Stimulated activated CD8-positive, alpha-beta memory T cell treated with anti-CD3 and anti-CD28 coated beads, Interleukin-2, amount 100 ng/mL, for 1 hour (primary cell): ENCODE measurements around the gene FAAH2.
A peak's percentile ranks its signal among the peaks of the same experiment; 100 is the strongest.
"Not testable (repeated sequence)": the region's sequence is repeated elsewhere in the genome, so short reads cannot be mapped to it uniquely, and the experiment has no call there.

Experiments used
- DNase-seq, 2 donors: peaks; one replicate each; pipeline ENCODE4 v3.0.0-alpha.2; 2020; ENCODE audit warnings: low read depth in 2 of 2

Gene FAAH2, protein sequence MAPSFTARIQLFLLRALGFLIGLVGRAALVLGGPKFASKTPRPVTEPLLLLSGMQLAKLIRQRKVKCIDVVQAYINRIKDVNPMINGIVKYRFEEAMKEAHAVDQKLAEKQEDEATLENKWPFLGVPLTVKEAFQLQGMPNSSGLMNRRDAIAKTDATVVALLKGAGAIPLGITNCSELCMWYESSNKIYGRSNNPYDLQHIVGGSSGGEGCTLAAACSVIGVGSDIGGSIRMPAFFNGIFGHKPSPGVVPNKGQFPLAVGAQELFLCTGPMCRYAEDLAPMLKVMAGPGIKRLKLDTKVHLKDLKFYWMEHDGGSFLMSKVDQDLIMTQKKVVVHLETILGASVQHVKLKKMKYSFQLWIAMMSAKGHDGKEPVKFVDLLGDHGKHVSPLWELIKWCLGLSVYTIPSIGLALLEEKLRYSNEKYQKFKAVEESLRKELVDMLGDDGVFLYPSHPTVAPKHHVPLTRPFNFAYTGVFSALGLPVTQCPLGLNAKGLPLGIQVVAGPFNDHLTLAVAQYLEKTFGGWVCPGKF

DNA sequence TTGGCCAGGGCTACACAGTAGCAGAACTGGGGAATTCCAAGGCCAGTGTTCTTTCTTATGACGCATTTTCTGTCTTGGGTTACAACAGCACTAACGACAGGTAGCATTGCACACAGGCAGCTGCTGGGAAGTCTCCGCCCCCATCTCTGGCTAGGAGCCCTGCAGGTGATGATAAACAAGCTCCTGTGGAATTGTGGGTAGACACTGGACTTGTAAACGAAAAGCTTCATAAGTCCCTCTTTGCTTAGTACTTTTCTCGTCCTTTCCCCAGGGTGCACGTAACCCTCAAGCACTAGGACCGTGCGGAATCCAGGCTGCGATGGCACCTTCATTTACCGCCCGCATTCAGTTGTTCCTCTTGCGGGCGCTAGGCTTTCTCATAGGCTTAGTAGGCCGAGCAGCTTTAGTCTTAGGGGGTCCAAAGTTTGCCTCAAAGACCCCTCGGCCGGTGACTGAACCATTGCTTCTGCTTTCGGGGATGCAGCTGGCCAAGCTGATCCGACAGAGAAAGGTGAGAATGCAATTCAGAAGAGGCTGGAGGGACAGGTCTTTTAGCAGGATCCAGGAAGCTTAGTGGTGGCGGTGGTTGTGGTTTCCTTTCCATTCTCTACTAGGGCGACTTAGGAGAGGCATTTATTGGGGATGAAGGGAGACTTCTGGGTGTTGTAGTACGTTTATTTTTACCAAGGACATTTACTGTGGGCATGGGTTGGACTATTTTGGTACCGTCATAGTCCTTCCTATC, at the start of gene FAAH2:
FAAH2 (plus strand) TSS at position 200 of the 745 bp plus-strand sequence; CDS start at position 320, 120 bp downstream.
- DNase-seq = peak in 1 of 2 donors; percentile 15

DNA sequence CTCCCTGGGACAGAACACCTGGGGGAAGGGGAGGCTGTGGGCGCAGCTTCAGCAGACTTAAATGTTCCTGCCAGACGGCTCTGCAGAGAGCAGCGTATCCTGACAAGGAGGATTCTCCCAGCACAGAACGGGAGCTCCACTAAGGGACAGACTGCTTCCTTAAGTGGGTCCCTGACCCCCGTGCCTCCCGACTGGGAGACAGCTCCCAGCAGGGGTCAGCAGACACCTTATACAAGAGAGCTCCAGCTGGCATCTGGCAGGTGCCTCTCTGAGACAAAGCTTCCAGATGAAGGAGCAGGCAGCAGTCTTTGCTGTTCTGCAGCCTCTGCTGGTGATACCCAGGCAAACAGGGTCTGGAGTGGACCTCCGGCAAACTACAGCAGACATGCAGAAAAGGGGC, 44.5 kb upstream of the FAAH2 start:
- no peak for DNase-seq

DNA sequence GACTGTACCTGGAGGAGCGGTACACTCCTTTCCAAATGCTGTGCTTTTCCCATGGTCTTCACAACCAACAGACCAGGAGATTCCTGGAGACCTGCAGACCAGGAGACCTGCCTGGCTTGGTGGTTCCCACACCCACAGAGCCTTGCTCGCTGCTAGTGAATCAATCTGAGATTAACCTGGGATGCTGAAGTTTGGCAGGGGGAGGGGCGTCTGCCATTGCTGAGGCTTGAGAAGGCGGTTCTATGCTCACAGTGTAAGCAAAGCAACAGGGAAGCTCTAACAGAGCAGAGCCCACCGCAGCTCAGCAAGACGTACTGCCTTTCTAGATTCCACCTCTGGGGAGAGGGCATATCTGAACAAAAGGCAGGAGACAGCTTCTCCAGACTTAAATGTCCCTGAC, 34.5 kb upstream of the FAAH2 start:
- no peak for DNase-seq

DNA sequence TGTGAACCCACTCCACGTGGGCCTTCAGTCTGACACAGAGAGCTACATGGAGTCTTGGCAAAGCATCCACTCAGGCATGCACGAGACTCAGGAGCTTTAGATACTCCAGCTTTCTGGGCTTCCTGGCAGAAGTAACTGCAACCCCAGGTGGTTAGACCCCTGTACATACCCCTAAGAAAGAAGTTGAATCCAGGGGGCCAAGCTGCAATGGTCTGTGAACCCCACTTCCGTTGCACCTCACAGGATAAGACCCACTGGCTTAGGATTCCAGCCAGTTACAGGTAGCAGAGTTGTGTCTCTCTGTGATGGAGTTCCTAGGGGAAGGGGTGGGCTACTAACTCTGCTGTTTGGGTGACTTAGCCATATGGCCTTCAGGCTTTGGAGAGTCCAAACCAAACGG, 21.4 kb upstream of the FAAH2 start:
- DNase-seq = no peak

DNA sequence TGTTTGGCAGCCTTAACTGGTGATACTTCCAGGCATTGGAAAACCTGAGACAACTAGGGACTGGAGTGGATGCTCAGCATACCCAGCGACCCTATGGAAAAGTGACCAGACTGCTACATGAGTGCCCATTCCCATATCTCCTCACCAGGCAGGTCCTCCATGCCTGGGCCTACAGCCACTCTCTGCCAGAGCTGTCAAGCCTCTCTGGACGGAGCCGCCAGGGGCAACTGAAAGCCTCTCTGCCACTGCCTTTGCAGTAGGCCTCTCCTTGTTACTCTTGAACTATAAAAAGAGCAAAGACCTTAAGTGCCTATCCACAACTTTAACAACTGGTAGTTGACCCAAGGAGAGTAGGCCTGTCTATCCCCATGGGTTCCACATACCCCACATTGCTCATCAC, 20.2 kb upstream of the FAAH2 start:
- DNase-seq = no peak

DNA sequence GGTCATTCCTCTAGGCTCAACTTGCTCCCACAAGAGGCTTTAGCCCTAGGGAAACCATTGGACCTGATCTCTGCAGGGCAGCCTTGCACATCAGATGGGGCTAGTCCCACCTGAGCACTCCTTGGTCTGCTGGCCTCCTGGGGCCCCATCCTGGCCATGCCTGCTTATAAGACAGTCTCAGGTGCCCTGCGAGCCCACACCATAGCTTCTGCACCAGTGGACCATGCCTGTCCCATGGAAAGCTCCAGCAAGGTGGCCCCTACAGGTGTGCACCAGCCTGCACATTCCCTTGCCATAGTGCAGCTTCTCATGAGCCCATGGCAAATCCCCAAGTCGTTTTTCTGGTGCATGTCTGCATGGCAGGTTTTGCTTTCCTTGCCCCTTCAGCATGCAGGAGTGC, 19.6 kb upstream of the FAAH2 start:
- DNase-seq = no peak

DNA sequence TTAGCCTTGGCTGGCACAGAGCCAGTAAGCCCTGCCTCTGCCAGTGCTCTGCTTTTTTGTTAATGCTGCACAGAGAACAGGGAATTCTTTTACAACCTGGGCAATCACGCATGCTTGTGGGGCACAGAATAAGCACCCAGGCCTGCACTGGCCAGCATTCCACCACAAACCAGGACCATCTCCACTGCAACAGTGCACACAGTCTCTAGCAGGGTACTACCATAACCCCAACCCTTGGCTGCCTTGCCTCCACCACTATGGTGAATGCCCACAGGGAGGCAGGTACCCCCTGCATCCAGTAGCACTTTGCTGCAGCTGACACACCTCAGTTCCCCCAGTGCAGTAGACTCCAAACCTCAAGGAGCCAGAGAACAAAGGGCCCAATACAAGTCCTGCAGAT, 19.2 kb upstream of the FAAH2 start:
- no peak for DNase-seq

DNA sequence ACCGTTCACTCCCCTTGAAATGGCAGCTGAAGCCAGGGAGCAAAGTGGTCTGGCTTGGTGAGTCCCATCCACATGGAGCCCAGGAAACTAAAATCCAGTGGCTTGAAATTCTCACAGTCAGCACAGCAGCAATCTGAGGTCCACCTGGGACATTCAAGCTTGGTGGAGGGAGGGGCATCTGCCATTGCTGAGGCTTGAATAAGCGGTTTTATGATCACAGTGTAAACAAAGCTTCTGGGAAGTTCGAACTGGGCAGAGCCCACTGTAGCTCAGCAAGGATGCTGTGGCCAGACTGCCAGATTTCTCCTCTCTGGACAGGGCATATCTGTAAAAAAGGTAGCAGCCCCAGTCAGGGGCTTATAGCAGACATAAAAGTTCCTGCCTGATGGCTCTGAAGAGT, 15.5 kb upstream of the FAAH2 start:
- no peak for DNase-seq

DNA sequence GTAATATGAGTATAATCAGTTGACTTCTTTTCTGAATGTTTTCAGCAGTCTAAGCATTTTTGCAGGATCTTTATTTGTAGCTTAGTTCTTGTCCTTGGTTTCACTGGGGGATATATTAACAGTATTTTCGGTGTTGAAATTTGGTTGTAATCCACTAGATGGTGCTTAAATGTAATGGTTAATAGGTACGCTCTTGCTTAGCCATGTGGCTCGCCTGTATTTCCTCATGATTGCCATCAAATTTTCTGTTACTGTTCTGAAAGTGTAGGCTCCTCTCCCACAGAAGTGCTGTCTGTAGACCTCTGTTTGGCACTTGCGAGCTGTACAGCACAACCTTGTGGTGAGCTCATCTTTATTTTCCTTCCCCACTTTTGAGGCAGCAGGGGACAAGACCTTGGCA, 3.9 kb upstream of the FAAH2 start:
- no peak for DNase-seq

DNA sequence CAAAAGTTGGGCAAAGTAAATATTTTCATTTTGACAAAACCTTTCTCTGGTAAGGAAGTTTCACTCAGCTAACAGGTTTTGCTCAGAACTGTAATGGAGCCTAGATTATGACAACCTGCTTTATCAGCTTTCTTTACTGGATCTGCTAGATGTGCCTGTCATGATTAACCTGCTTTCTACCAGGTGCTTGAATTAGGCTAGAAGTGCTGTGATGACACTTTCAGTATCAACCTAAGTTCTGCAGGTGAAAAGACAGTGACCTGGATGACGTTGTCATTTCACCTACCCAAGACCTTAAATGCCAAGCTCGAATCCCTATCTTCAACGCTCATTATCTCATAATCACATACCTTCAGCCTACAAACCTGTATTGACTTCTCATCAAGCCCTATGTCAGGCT, 1.5 kb upstream of the FAAH2 start:
- DNase-seq = no peak

DNA sequence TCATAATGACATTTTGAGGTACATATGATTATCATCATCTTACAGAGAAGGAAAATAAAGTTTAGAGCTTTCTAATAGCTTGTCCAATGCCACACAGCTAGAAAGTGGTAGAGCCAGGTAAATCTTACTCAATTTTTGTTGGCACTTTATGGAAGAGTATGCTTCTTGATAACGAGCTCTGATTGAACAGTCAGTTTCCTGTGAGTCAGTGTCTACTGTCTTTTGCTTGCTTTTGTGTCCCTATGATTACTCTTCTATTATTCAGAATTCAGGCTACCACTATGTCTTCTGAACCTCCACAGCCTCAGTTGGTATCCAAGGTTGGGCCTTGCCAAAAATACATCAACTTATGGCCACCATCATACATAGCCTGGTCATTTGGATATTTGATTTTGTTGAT, 2.6 kb downstream of the FAAH2 start:
- DNase-seq = no peak

DNA sequence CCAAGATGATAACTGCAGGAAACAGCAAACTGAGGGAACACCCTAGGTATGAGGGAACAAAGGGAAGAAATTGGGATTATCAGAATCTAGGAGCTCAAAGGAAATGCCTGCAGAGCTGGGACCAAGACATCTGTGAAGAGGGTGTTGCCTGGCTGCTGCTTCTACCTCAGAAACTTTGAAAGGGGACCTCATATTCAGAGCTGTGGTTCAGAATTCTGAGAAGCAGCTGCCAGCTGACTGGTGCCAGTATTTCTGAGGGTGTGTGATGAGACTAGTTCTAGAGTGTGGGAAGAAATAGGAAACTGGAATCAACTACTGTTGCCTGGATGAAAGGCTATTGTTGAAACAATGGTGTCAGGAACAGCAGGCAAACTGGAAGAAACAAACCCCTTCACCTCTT, 8.5 kb downstream of the FAAH2 start:
- no peak for DNase-seq

DNA sequence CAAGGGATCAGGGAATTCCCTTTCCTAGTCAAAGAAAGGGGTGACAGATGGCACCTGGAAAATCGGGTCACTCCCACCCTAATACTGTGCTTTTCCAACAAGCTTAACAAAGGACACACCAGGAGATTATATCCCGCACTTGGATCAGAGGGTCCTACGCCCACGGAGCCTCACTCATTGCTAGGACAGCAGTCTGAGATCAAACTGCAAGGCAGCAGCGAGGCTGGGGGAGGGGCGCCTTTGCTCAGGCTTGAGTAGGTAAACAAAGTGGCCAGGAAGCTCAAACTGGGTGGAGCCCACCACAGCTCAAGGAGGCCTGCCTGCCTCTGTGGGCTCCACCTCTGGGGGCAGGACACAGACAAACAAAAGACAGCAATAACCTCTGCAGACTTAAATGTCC, 9.2 kb downstream of the FAAH2 start:
- not testable (repeated sequence) for DNase-seq

DNA sequence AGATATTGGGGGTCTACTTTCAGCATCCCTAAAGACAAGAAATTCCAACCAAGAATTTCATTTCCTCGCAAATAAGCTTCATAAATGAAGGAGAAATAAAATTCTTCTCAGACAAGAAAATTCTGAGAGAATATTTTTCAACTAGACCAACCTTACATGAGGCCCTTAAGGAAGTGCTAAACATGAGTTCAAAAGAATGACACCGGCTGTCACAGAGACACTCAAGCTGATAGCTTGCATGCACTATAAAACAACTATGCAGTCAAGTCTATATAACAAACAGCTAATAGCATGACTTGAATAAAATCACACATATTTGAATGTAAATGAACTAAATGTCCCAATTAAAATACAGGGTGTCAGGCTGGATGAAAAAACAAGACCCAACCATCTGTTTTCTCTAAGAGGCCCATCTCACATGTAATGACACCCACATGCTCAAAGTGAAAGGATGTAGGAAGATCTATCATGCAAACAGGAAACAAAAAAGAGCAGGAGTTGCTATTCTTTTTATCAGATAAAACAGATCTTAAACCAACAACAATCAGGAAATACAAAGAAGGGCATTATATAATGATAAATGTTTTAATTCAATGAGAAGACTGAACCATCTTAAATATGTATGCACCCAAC, 27.2 kb downstream of the FAAH2 start:
- DNase-seq = no peak

DNA sequence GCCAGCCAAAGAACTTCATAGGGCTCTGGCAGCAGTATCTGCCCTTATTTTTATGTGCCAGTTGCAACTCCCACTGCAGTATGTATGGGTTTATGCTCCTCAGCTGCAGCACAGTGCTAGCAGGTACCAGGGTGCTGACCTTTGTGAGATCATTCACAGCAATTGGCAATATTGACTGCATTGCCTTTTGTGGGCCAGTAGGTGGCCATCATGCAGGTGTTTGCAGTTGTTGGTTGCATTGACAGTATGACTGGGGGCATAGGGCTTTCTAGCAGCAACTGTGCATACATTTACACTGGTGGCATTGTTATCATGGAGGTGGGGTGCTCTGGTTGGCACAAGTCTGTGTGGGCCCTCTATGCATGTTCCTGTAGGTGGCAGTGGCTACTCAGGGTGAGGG, 42.5 kb downstream of the FAAH2 start:
- DNase-seq = no peak

DNA sequence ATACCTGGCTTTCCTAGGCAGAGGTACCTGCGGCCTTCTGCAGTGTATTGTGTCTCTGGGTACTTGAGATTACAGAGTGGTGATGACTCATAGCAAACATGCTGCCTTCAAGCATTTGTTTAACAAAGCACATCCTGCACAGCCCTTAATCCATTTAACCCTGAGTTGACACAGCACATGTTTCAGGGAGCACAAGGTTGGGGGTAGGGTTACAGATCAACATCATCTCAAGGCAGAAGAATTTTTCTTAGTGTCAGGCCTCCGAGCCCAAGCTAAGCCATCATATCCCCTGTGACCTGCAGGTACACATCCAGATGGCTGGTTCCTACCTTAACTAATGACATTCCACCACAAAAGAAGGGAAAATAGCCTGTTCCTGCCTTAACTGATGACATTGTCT, 49.3 kb downstream of the FAAH2 start:
- not testable (repeated sequence) for DNase-seq

DNA sequence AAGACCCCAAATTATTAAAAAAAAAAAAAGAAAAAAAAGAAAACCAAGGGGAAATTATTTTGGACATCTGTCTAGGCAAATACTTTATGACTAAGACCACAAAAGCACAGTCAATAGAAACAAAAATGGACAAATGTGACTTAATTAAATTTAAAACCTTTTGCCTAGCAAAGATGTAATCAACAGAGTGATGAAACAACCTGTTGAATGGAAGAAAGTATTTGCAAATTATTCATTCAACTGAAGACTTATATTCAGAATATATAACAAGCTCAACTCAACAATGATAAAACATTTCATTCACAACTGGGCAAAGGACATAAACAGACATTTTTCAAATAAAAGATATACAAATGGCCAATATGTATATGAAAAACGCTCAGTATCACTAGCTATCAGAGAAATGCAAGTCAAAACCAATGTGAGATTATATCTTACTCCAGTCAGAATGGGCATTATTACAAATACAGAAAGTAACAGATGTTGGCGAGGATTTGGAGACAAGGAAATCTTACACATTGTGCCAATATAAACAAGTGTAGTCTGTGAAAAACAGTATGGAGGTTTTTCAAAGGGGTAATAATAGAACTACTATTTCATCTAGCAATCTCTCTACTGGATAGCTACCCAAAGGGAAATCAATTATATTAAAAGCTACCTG, 67.1 kb downstream of the FAAH2 start:
- no peak for DNase-seq

DNA sequence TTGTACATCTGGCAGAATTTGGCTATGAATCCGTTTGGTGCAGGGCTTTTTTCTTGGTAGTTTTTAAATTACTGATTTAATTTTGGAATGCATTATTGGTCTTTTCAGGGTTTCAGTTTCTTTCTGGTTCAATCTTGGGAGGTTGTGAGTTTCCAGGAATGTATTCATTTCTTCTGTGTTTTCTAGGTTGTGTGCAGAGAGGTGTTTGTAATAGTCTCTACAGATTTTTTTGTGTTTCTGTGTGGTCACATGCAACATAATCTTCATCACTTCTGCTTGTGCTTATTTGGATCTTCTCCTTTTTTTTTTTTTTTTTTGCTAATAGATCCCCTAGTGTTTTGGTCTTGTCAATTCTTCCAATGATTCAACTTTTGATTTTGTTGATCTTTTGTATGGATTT, 77.6 kb downstream of the FAAH2 start:
- no peak for DNase-seq

DNA sequence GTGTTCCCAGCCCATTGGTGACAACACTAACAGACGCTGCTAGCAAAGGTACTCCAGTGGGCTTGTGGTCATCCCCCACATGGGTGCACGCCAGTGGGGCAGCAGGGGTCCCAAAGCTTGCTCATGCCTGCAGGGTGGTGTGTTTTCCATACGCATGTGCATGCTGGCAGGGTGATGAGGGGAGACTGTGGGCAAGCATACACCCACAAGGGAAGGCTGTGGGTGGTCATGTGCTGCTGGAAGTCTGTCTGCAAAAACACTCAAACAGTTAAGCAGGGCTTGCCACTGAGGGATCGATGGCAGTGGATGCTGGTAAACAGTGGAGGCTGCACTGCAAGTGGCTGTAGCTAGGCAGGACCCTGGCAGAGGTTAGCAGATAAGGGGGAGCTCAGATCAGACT, 79.9 kb downstream of the FAAH2 start:
- no peak for DNase-seq

DNA sequence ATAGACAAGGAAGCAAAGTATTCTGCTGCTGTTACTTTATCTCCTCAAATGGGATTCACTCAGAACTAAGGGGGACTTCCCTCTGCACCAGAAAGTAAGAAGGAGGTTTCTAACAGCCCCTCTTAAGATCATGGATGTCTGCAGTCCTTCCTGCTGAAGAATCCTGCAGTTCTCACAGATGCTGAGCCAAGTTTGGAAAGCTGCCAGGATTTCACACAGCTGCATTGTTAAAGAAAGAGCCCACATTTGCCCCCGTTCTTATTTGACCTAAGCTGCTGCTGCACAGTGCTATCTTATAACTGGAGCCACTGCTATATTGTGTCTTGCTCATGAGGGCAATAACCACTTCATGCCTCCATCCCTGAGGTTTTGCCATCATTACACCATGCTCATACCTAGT, 81.1 kb downstream of the FAAH2 start:
- no peak for DNase-seq

DNA sequence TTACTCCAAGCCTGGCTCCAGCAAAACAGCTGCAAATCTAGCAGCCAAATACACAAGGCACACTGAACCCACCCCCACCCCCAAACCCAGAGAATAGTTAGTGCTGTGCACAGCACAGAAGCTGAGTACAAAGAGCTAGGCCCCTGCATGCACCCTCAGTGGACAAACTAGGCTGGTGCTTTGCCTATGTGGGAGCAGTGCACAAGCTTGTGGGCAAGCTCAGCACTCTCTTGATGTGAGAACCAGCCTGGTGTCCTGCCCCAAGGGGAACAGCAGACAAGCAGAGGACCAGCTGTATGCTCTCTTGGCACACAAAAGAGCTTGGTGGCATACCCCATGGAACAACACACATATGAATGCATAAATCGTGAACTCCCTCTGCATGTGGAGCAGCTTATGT, 81.7 kb downstream of the FAAH2 start:
- no peak for DNase-seq

DNA sequence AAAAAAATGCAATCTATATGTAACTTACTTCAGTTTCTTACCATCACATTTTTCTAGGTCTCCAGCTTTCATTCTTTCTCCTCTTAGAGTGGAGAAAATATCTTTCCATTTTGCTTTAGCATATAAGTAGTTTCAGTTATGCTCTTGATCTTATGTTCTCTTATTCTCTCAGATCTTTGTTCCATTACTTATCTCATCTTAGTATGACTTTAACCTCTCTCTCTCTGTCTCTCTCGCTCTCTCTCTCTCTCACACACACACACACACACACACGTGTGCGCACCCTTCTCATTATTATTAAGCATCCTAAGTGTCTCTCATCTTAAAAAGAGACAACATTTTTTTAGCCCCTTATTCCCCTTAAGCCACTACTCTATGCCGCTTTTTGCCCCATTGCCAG, 92.8 kb downstream of the FAAH2 start:
- DNase-seq = no peak
